OCI-LY7 (cell line): ENCODE data around the gene MED14. TPM values are rescaled to one million over a fixed set of nuclear protein-coding genes. Genes with fewer than 3 reads are reported as not detected.

Experiments used
- BruUV-seq: library from RNA; stranded (reverse); fragments of 400-500 nt; replicated peaks from 2 replicates; lab custom pipeline; 2021; lab: Mats Ljungman, UMichigan
- CTCF ChIA-PET: fragments of 300-600 bp; sonication (Branson Sonifier 250); formaldehyde crosslinking; loops from one replicate; lab custom pipeline; 2022; ENCODE audit warnings: antibody characterized with exemption; ENCODE audit not compliant: unreplicated experiment; lab: Charles Lee
- POLR2A ChIA-PET: fragments of 300-600 bp; sonication (Branson Sonifier 250); formaldehyde crosslinking; loops from one replicate; lab custom pipeline; 2022; ENCODE audit warnings: antibody characterized with exemption; lab: Charles Lee
- DNase-seq: peaks from one replicate; pipeline ENCODE4 v3.0.0-alpha.2; 2015; ENCODE audit warnings: low spot score
- H2AFZ ChIP-seq: fragments of 200-600 bp; sonication (generic), shearing (Covaris generic); 2 replicates; pipeline ENCODE4 v1.6.1; 2014; ENCODE audit warnings: mild to moderate bottlenecking, antibody characterized with exemption, low read length, moderate library complexity
- H3K27ac ChIP-seq: fragments of 200-600 bp; sonication (generic); 2 replicates; pipeline ENCODE4 v1.5.1; 2014; ENCODE audit warnings: mixed run types, low read depth, mild to moderate bottlenecking, moderate library complexity, low read length, inconsistent platforms; ENCODE audit not compliant: poor library complexity, severe bottlenecking
- H3K36me3 ChIP-seq: fragments of 200-600 bp; sonication (generic); 2 replicates; pipeline ENCODE4 v1.6.1; 2014; ENCODE audit warnings: mild to moderate bottlenecking, antibody characterized with exemption, low read length, moderate library complexity, mixed read lengths; ENCODE audit not compliant: insufficient read depth
- H3K4me1 ChIP-seq: fragments of 200-600 bp; sonication (generic); 2 replicates; pipeline ENCODE4 v1.5.1; 2014; ENCODE audit warnings: mild to moderate bottlenecking, low read length; ENCODE audit not compliant: insufficient read depth, poor library complexity, severe bottlenecking
- H3K4me2 ChIP-seq: fragments of 200-600 bp; sonication (generic); 2 replicates; pipeline ENCODE4 v1.6.1; 2014; ENCODE audit warnings: mild to moderate bottlenecking, low read length
- H3K4me3 ChIP-seq: fragments of 200-600 bp; sonication (generic); 2 replicates; pipeline ENCODE4 v1.5.1; 2014; ENCODE audit warnings: mild to moderate bottlenecking, low read depth, low read length; ENCODE audit not compliant: poor library complexity, severe bottlenecking
- H3K79me2 ChIP-seq: fragments of 200-600 bp; sonication (generic); 2 replicates; pipeline ENCODE4 v1.6.1; 2016; ENCODE audit warnings: low read depth, mild to moderate bottlenecking, low read length, moderate library complexity, mixed read lengths; ENCODE audit not compliant: insufficient read depth
- H3K9me2 ChIP-seq: fragments of 200-600 bp; sonication (generic); 2 replicates; pipeline ENCODE4 v1.6.1; 2016; ENCODE audit warnings: mild to moderate bottlenecking, low read length, mixed read lengths; ENCODE audit not compliant: insufficient read depth
- H3K9me3 ChIP-seq: fragments of 200-600 bp; sonication (generic); 2 replicates; pipeline ENCODE4 v1.6.1; 2014; ENCODE audit warnings: mild to moderate bottlenecking, mixed run types, low read length, mixed read lengths
- H4K20me1 ChIP-seq: fragments of 200-600 bp; sonication (generic); 2 replicates; pipeline ENCODE4 v1.6.1; 2014; ENCODE audit warnings: mild to moderate bottlenecking, antibody characterized with exemption, low read length, moderate library complexity, mixed read lengths; ENCODE audit not compliant: insufficient read depth
- CTCF ChIP-seq: fragments of 200-600 bp; sonication (generic); conservative IDR thresholded peaks from 2 replicates; pipeline ENCODE4 v1.5.1; 2014; ENCODE audit warnings: mild to moderate bottlenecking, antibody characterized with exemption, low read length, moderate library complexity, mixed read lengths
- EZH2phosphoT487 ChIP-seq: fragments of 200-600 bp; sonication (generic); IDR thresholded peaks from 2 replicates; pipeline ENCODE4 v1.6.1; 2018; ENCODE audit warnings: low read depth, borderline replicate concordance, mild to moderate bottlenecking, mixed run types, antibody characterized with exemption, low read length, moderate library complexity, mixed read lengths
- intact Hi-C: fragments of 100-400 bp; cut with micrococcal nuclease; formaldehyde crosslinking; loops from one replicate; pipeline ENCODE4 v1.10.0; 2022; ENCODE audit not compliant: unreplicated experiment
- total RNA-seq, 2 experiments: library from RNA; depleted of rRNA in 1 of 2; stranded (reverse); fragments of >200 nt in 1 of 2; shearing (Covaris generic) in 1 of 2; gene quantifications; 2 replicates each; pipeline ENCODE4 v1.2.3, GENCODE V29; 2014 to 2022

MED14 gene
- total RNA-seq, 2 experiments from 2014 or later: 28.1 to 57.0 TPM

DNA sequence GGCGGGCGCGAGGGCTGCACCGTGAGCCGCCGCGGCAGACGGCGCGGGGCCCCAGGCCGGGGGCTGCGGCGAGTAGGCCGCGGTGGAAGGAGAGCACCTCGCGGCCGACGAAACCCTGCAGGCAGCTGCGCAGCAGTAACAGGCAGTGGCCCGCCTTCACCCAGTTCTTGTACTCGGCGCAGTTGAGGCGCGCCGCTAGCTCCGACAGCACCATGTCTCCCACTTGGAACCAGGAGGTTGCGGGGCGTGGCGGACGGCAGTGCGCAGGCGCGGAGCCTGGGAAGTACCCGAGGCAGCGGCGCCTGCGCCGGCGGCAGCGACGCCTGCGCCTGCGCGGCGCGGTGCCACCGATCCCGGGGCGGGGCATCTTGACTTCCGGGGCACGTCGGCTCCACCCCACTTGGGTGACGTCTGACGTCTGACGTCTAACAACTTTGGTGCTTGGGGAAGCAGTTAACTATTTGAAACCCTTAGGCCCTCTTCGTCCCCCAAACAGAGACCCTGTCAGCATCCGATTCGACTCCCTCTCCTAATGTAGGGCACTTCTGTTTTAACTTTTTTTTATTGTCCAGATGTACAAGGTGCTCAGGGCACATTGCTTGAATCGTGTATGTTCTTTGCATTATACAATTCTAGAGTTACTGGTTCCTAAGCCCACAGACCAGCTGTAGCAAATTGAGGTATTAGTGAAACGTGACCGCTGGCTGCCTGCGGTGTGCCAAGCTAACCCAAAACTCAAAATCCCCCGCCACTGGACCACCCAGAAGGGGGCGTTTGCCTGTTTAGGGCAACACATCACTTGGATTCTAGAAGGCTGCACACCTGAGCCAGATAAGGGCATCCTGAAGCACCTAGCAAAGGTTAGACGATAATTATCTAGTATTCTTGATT lies 87.8 kb downstream of the MED14 start, which contains the start of gene CXorf38:
Gene CXorf38, minus strand, starts transcription at position 255 of the 891 bp plus-strand sequence. Its CDS starts 41 bp downstream, at position 214.
- peak within 1 kb of the TSS; percentile 70 for H3K4me2 ChIP-seq
- H3K36me3 ChIP-seq: peaks cover 16% of the 10 kb centered on the region; the same call in 1 of the 2 replicates
- H3K79me2 ChIP-seq: peaks cover 41% of the 10 kb centered on the region
- H3K9me3 ChIP-seq: no peaks in the 10 kb centered on the region
- intact Hi-C loops: loop anchor here (2.0 to 10.0 kb wide), 4 partner anchors 87 to 1843 kb away; partner anchors contain the start of genes MED14, MID1IP1 and USP9X
- H3K27ac ChIP-seq: peak within 1 kb of the TSS; percentile 58
- ChIA-PET POLR2A (interaction anchor here (0.8 kb wide), 1 partner anchor 87 kb away, joined by 3 read pairs; no protein-coding TSS in a partner anchor), CTCF (no interaction called here)
- H3K4me1 ChIP-seq: peaks cover 26% of the 10 kb centered on the region
- TF ChIP-seq CTCF (0 out of 2 replicates have a peak, but pooled peaks have one; percentile 16), EZH2phosphoT487 (no peak)
- no TSS peak for BruUV-seq
- peak; percentile 90 for DNase-seq
- peak within 1 kb of the TSS; percentile 60; the same call in 1 of the 2 replicates for H2AFZ ChIP-seq
- peak within 1 kb of the TSS; percentile 76 for H3K4me3 ChIP-seq
- no peaks in the 10 kb centered on the region for H3K9me2 ChIP-seq
- H4K20me1 ChIP-seq: no peaks in the 10 kb centered on the region

DNA sequence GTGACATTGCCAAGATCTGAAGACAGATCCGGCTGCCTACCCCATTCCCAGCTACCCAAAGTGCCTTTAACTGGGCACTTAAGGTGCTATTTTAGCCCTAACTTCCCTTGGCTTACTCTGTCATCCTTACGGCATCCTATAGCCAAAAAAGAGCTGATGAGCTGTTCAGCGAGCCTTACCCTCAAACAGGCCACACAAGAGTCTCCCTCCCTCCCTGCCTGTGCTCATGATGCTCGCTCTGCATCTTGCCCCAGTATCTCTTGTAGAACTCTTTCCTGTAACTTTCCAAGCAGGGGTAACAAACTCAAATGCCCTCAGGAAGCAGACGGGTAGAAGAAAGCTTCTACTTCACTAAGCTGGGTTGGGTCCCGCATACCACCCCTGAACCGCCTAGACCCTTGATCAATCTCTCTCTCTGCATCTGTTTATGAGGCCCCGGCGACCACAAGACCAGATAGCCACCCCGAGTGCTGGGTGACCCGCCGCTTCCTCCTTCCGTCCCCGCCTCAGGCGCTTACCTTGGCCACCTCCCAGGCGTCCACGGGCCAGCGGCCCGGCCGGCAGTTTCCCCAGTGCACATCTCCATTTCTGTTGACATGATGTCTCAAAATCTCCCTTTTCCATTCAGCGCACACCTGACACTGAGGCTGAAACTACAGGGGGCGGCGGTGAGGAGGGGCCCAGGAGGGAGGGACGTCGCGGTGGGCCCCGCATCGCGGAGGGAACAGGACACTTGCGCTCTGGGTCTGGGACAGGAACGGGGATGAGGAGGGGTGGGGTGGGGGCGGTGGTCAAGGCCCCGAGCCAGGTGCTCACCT lies 88.6 kb downstream of the MED14 start:
- H3K79me2 ChIP-seq: peaks cover 49% of the 10 kb centered on the region

More for the DNA sequence above, 88.6 kb downstream of the MED14 start:
- Histone ChIP-seq H4K20me1 (no peaks in the 10 kb centered on the region), H3K9me2 (no peaks in the 10 kb centered on the region), H3K4me1 (peaks cover 23% of the 10 kb centered on the region), H3K36me3 (peaks cover 19% of the 10 kb centered on the region; the same call in 1 of the 2 replicates), H3K4me2 (peak overlapping the region; percentile 70), H3K27ac (peak overlapping the region; percentile 58), H3K9me3 (no peaks in the 10 kb centered on the region), H3K4me3 (peak overlapping the region; percentile 76), H2AFZ (0 out of 2 replicates have a peak overlapping the region, but pooled peaks have one; percentile 45)
- TF ChIP-seq CTCF: no peak; the same call in 1 of the 2 replicates
- no peak for TF ChIP-seq EZH2phosphoT487
- no TSS peak for BruUV-seq
- DNase-seq: peak; percentile 33
- ChIA-PET CTCF (no interaction called here), POLR2A (interaction anchor here (0.8 kb wide), 1 partner anchor 88 kb away, joined by 3 read pairs; no protein-coding TSS in a partner anchor)
- intact Hi-C loops: loop anchor here (2.0 to 10.0 kb wide), 4 partner anchors 88 to 1842 kb away; partner anchors contain the start of genes MED14, MID1IP1 and USP9X
